ENCODE measurements around the gene FNBP1L. TPM values are rescaled to one million over a fixed set of nuclear protein-coding genes. Genes with fewer than 3 reads are reported as not detected.
"Not testable (repeated sequence)": the region's sequence is repeated elsewhere in the genome, so short reads cannot be mapped to it uniquely, and the experiment has no call there.

The FNBP1L gene
- total RNA-seq, 1 donor from 2014 or later, result 40.6 TPM

- no peak for ATAC-seq
- DNase-seq, result no peak
- no peaks in the 10 kb centered on the region for H3K4me1 ChIP-seq
- H3K27me3 ChIP-seq (ENCODE audit: low read depth), result no peaks in the 10 kb centered on the region
- no peak for TF ChIP-seq CTCF (IDR thresholded peaks at IDR 0.05)
- intact Hi-C loops (cut with DNase I), result no loop called here
- no peaks in the 10 kb centered on the region for H3K9me3 ChIP-seq
- H3K4me3 ChIP-seq, result no peak overlapping the region
- H3K36me3 ChIP-seq, result no peaks in the 10 kb centered on the region
- no peak overlapping the region for H3K27ac ChIP-seq
Measured at GRCh38 chr1:93463960-93464359, 16.0 kb downstream of the FNBP1L start.

- DNase-seq; H3K27ac ChIP-seq; H3K4me1 ChIP-seq; intact Hi-C loops (cut with DNase I); H3K36me3 ChIP-seq; H3K27me3 ChIP-seq (ENCODE audit: low read depth); H3K4me3 ChIP-seq; H3K9me3 ChIP-seq; ATAC-seq: not testable (repeated sequence)
Measured at GRCh38 chr1:93465371-93466082, 17.6 kb downstream of the FNBP1L start.

- no peaks in the 10 kb centered on the region for H3K27me3 ChIP-seq (ENCODE audit: low read depth)
- no peaks in the 10 kb centered on the region for H3K9me3 ChIP-seq
- intact Hi-C loops (cut with DNase I), result no loop called here
- no peaks in the 10 kb centered on the region for H3K36me3 ChIP-seq
- H3K27ac ChIP-seq, result no peak overlapping the region
- ATAC-seq (peak in 1 of 2 donors; percentile 25), DNase-seq (no peak)
- peaks cover 8% of the 10 kb centered on the region for H3K4me1 ChIP-seq
- TF ChIP-seq CTCF (IDR thresholded peaks at IDR 0.05), result no peak
- H3K4me3 ChIP-seq, result no peak overlapping the region
Measured at GRCh38 chr1:93467606-93468005, 19.7 kb downstream of the FNBP1L start.

GRCh38 chr1:93468662-93469061 lies 20.7 kb downstream of the FNBP1L start:
- no peak for TF ChIP-seq CTCF (IDR thresholded peaks at IDR 0.05)
- ATAC-seq (no peak), DNase-seq (no peak)
- intact Hi-C loops (cut with DNase I), result no loop called here
- Histone ChIP-seq H3K36me3 (no peaks in the 10 kb centered on the region), H3K27ac (no peak overlapping the region), H3K4me1 (peaks cover 8% of the 10 kb centered on the region), H3K9me3 (no peaks in the 10 kb centered on the region), H3K27me3 (ENCODE audit: low read depth) (no peaks in the 10 kb centered on the region), H3K4me3 (no peak overlapping the region)

- H3K27me3 ChIP-seq (ENCODE audit: low read depth); H3K27ac ChIP-seq; H3K4me1 ChIP-seq; H3K9me3 ChIP-seq; intact Hi-C loops (cut with DNase I); H3K4me3 ChIP-seq; ATAC-seq; H3K36me3 ChIP-seq; DNase-seq: not testable (repeated sequence)
Measured at GRCh38 chr1:93469223-93469622, 21.3 kb downstream of the FNBP1L start.

GRCh38 chr1:93471284-93471683 lies 23.4 kb downstream of the FNBP1L start:
- no peaks in the 10 kb centered on the region for H3K36me3 ChIP-seq
- peaks cover 8% of the 10 kb centered on the region for H3K4me1 ChIP-seq
- ATAC-seq (no peak), DNase-seq (no peak)
- intact Hi-C loops (cut with DNase I), result no loop called here
- H3K27ac ChIP-seq, result no peak overlapping the region
- no peaks in the 10 kb centered on the region for H3K27me3 ChIP-seq (ENCODE audit: low read depth)
- no peak overlapping the region for H3K4me3 ChIP-seq
- no peak for TF ChIP-seq CTCF (IDR thresholded peaks at IDR 0.05)
- no peaks in the 10 kb centered on the region for H3K9me3 ChIP-seq

Data from lower lobe of right lung (tissue), 2 donors.